ENCODE measurements around the gene GARIN5A. TPM values are rescaled to one million over a fixed set of nuclear protein-coding genes. Genes with fewer than 3 reads are reported as not detected.

The GARIN5A gene
- total and polyA plus RNA-seq, 2 of the 8 experiments (the other 6 are each of a cell fraction or from before 2014, with no cell fraction given) = 9.1 to 18.5 TPM

GRCh38 chr19:50449236-50449899 is 27.3 kb downstream of the GARIN5A start:
- ChIA-PET CTCF (ENCODE audit: partially characterized antibody) (interaction anchor here (0.8 to 3.7 kb wide), 5 partner anchors 11 to 92 kb away, joined by 3 to 14 read pairs (median 4); no protein-coding TSS in a partner anchor), POLR2A (ENCODE audit: partially characterized antibody) (no interaction called here)
- Histone ChIP-seq H2AK5ac (ENCODE audit: low read depth, low read length) (0 out of 2 replicates have a peak overlapping the region, but pooled peaks have one; percentile 65), H3K4ac (replicated peaks; ENCODE audit: insufficient read length, low read depth, low read length) (no peak overlapping the region), H3K56ac (replicated peaks; ENCODE audit: insufficient read length, low read depth, low read length) (no peak overlapping the region), H3K27ac (ENCODE audit: low read depth, low read length) (no peak overlapping the region), H3K4me3 (ENCODE audit: extremely low read depth in 1 of 4, insufficient read depth in 2 of 4, low read depth in 3 of 4, low read length in 4 of 4) (no peak overlapping the region), H2BK15ac (ENCODE audit: low read length) (no peak overlapping the region), H3K23ac (ENCODE audit: insufficient read length) (no peak overlapping the region), H3K4me1 (replicated peaks in 1 of 4; ENCODE audit: control insufficient read depth in 3 of 4, insufficient read depth in 4 of 4, low read length in 3 of 4) (peaks cover 0 to 7% (median 0%) of the 10 kb centered on the region in 4 experiments; a peak in 1 of 7 replicates), H2BK20ac (ENCODE audit: low read length) (no peak overlapping the region), H3K9me3 (ENCODE audit: insufficient read depth in 2 of 2, low read depth in 1 of 2, low read length in 1 of 2) (no peaks in the 10 kb centered on the region), H2BK5ac (ENCODE audit: low read depth, low read length) (no peak overlapping the region), H3K14ac (ENCODE audit: insufficient read length) (no peak overlapping the region), H3K4me2 (ENCODE audit: insufficient read depth in 1 of 2, low read depth in 2 of 2, low read length in 2 of 2) (no peak overlapping the region), H2BK120ac (replicated peaks; ENCODE audit: low read depth, low read length) (no peak overlapping the region), H3K23me2 (ENCODE audit: low read depth, low read length) (no peaks in the 10 kb centered on the region; the same call in 1 of the 2 replicates), H4K8ac (ENCODE audit: extremely low read depth, insufficient read depth, low read length) (no peak overlapping the region), H3K79me2 (ENCODE audit: control insufficient read depth in 1 of 2, insufficient read depth in 2 of 2, low read length in 2 of 2) (no peaks in the 10 kb centered on the region), H3K27me3 (replicated peaks in 1 of 4; ENCODE audit: control insufficient read depth in 3 of 4, extremely low read depth in 1 of 4, insufficient read depth in 3 of 4, low read length in 3 of 4) (no peaks in the 10 kb centered on the region; a peak in 1 of 7 replicates), H2BK12ac (ENCODE audit: low read depth, low read length) (no peak overlapping the region), H2AFZ (ENCODE audit: low read length) (no peak overlapping the region), H4K91ac (replicated peaks; ENCODE audit: insufficient read length, low read length) (no peak overlapping the region), H3K18ac (ENCODE audit: extremely low read depth, low read length) (no peak overlapping the region), H4K5ac (ENCODE audit: insufficient read length, low read depth, low read length) (no peak overlapping the region), H3K79me1 (ENCODE audit: low read depth, low read length) (no peaks in the 10 kb centered on the region), H3K9ac (replicated peaks in 1 of 4; ENCODE audit: extremely low read depth in 1 of 4, low read depth in 3 of 4, low read length in 3 of 4) (no peak overlapping the region), H4K20me1 (replicated peaks in 1 of 2; ENCODE audit: control insufficient read depth in 1 of 2, insufficient read depth in 2 of 2, low read length in 2 of 2) (no peaks in the 10 kb centered on the region), H3K36me3 (ENCODE audit: control insufficient read depth in 2 of 4, insufficient read depth in 4 of 4, low read length in 3 of 4) (no peaks in the 10 kb centered on the region)
- 84% methylated on average over 14 of the region's 14 CpGs; no CpG with 5 or more reads in 1 of the 2 experiments for WGBS, 2 experiments (ENCODE audit: extremely low coverage in 1 of 2, insufficient coverage in 1 of 2, insufficient read length in 1 of 2, insufficient replicate concordance in 2 of 2, low coverage in 1 of 2, low lambda C conversion rate in 2 of 2, missing lambda C conversion rate in 1 of 2)
- TF ChIP-seq ASH2L (IDR thresholded peaks at IDR 0.05; ENCODE audit: low read length) = no peak
- TF ChIP-seq CTCF (IDR thresholded peaks at IDR 0.05; ENCODE audit: control extremely low read depth in 1 of 3, insufficient read depth in 1 of 3, low read depth in 1 of 3, low read length in 3 of 3) = no peak
- no peak for TF ChIP-seq ATF2 (IDR thresholded peaks at IDR 0.05; ENCODE audit: low read length)
- TF ChIP-seq SIN3A (conservative IDR thresholded peaks at IDR 0.05 in 1 of 2, IDR thresholded peaks at IDR 0.05 in 1 of 2; ENCODE audit: low read depth in 1 of 2, low read length in 2 of 2) = no peak
- DNase-seq (ENCODE audit: low read depth in 1 of 2, low spot score in 2 of 2) (no peak), FAIRE-seq (no peak)
